Jurkat, Clone E6-1 (cell line): ENCODE results near the gene FAM110D. TPM values are rescaled to one million over a fixed set of nuclear protein-coding genes. Genes with fewer than 3 reads are reported as not detected.

ENCODE experiments used
- DNase-seq: peaks from one replicate; pipeline ENCODE4 v3.0.0-alpha.2; 2011; ENCODE audit warnings: low read depth, low spot score
- H3K4me3 ChIP-seq: 2 replicates; pipeline ENCODE4 v1.5.1; 2011; ENCODE audit warnings: mild to moderate bottlenecking, low read length, control low read depth, moderate library complexity
- polyA plus RNA-seq: library from polyadenylated mRNA; unstranded; fragments of >200 nt; gene quantifications from one replicate; pipeline ENCODE4 v1.2.1, GENCODE V29; 2012; ENCODE audit warnings: missing spikeins; ENCODE audit not compliant: insufficient read length, insufficient read depth

FAM110D gene
- polyA plus RNA-seq: not detected

DNA sequence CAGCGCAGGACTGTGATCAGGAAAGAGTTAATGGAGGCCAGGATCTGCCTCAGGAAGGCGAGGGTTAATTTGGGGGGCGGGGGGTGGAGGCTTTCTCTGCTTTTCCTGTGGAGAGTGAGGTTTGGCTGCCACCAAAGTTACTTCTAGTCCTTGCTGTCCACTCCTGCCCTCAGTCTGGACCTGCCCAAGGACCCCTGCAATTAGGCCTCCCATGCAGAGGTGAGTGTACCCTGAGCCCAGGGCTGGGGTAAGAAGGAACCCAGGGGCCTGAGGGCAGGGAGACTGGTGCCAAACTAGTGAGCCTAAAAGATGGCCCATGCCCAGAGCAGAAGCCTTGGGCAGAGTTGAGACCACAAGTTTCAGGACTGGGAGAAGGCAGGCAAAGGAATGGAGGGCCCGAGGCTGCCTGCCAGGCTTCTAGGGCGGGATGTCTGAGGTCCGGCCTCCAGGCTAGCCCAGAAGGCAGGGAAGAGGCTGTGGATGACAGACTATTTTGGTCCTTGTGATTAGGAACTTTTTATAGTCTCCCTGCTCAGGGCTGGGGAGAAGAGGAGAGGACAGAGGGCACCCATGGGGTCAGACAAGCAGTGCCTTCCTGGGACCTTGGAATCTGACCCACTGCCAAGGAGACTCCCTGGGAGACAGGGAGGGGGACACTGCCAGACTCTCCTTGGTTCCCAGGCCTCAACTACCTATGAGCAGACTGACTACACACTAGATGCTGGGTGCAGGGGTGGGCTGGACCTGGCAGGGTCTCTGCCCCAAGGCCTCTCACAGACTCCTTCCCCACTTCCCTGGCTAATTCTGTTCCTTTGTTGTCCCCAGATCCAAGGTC, at the start of gene FAM110D:
TSS of gene FAM110D (plus strand) at position 172 of the 835 bp plus-strand sequence. CDS start 2,213 bp downstream, outside the sequence.
- no peak for DNase-seq
- H3K4me3 ChIP-seq: peak within 1 kb of the TSS; percentile 20

DNA sequence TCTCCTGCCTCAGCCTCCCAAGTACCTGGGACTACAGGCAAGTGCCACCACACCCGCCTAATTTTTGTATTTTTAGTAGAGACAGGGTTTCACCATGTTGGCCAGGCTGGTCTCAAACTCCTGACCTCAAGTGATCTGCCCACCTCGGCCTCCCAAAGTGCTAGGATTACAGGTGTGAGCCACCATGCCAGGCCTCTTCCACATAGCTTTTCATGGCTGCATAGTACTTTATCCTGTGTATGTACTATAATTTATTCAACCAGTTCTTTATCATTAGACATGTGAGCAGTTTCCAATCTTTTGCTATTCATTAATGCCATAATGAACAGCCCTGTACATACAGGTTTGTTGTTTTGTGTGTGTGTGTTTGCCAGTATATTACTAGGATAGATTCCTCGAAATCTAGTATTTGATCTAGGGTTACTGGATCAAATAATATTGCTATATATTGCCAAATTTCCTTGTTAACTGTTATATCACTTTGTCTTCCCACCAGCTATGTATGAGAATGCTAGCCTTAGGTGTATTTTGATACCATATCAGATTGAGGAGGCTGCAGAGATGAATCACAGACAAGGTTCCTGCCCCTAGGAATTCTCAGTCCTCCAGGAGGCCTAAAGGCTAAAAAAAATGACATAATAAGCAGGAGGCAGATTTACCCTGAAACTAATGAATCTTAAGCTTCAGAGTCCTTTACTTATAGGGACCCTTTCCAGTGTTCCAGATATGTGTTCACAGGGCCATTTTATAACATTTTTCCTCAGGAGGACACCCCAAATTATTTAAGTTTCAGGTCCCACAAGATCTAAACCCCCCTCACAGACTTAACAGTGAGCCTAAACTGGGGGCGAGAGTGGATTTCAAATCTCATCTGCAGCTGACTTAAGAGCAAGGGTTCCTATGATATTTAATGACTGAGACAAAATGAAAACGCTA, 49.4 kb upstream of the FAM110D start:
- H3K4me3 ChIP-seq: no peak overlapping the region
- no peak for DNase-seq

DNA sequence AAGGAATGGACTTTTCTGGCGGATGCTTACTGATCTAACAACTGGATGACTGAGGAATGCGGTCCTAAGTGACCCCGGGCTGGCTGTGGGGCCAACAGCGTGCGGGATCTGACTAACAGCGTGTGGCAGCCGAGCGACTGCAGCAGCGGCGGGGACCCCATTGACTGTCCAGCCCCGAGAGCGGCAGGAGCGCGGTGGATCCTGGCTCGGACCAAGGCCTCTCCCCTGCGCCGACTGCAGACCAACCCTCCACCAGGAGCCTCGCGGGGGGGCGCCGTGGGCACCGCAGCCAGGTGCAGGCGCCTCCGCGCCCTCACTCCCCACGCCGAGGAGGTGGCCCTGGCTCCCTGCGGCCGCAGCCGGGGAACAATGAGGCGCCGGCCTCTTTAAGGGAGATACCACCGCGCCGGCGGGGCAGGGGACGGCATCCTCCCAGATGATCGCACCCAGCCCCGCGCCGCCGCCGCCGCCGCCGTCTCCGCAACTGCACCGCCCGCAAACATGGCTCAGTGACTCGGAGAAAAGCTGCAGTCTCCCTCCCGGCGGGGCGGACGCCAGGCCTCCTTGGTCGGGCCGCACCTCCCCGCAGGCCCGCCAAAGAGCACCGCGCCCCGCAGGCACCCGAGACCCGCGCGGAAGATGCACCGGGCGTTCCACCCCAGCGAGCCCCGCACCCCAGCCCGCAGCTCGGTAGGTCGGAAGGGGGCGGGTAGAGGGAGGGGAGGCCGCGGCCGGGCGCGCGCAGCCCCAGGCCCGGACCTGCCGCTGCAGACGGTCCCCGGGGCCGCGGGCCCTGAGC, 47.9 kb upstream of the FAM110D start:
- DNase-seq: peak; percentile 47
- peak overlapping the region; percentile 71 for H3K4me3 ChIP-seq

DNA sequence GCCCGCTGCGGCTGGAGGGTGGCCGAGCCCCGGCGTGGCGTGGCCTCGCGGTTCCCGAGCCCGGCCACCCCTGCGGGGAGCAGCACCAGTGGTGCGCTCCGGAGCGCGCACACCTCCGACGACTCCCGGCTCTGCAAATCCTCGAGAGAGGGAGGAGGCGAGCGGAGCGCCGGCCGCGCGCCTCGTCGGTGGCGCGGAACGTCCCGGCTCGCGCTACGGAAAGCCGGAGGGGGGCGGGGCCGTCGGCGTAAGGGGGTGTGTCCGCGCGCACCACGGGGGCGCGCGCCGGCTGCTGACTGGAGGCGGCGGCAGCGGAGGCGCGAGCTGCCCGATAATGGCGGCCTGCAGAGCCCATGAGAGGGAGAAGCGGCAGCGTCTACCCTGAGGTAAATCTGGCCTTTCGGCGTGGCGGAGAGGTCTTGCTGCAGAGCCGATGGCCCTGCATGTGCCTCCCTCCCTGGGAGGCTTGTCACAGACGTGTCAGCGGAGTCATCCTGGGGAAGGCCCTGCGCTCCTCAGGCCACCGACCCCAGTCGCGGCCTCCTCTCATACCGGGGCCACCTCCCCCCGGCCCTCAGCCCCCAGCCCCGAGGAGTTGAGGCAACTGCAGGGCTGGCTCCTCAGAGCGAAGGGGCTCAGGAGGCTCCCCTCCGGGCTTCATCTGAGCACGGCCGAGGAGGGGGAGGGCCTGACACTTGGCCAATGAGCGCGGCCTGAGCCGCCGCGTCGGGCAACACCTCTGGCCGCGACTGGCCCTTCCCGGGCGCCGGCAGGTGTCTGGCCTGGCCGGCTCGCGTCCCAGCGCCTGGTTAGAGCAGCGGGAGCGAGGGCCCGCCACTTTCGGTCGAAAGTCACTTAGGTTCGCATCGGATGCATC, 47.1 kb upstream of the FAM110D start, which contains the start of gene PDIK1L:
TSS of gene PDIK1L (plus strand) at position 295 of the 877 bp plus-strand sequence. CDS start 2,485 bp downstream, outside the sequence.
- DNase-seq: peak; percentile 92
- peak within 1 kb of the TSS; percentile 93 for H3K4me3 ChIP-seq

DNA sequence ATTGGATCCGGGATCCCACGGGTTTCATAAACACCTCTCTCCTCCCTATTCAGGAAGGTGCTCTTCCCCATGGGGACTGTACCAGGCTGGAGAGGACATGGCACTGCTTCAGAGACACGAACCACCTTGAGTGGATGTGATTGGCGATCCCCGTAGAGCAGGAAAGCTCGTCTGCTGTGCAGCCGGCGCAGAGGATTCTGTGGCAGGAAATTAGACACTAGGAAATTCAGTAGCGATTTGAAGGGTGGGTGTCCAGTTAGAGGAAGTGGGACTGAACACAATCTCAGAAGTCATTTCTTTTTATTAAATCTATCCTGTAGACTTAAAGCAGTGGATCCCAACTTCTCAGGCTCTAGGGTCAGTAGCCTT, 46.5 kb upstream of the FAM110D start:
- peak; percentile 32 for DNase-seq
- H3K4me3 ChIP-seq: peak overlapping the region; percentile 93

DNA sequence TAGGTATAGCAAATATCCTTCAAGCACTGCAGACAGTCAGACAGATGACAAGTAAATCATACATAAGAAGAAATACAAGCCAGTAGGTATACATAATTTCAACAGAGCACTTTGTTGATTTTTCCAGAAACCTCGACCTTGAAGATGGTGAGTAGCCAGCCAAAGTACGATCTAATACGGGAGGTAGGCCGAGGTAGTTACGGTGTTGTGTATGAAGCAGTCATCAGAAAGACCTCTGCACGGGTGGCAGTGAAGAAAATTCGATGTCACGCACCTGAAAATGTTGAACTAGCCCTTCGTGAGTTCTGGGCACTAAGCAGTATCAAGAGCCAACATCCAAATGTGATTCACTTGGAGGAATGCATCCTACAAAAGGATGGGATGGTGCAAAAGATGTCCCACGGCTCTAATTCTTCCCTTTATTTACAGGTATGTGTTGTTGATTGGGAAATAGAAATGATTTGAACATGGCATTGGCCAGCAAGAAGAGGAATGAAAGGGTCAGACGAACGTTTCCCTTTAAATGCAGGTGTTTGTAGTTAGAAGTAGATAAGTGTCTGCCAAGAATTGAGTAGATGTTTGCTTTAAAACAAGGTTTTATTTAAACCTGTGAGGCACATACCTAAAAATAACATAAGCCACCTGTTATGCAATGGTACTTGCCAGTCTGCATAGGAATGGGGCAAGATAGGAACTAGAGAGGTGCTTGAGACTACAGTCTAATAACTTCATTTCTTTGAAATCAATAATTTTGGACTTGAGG, 44.5 kb upstream of the FAM110D start:
- H3K4me3 ChIP-seq: no peak overlapping the region
- DNase-seq: no peak

DNA sequence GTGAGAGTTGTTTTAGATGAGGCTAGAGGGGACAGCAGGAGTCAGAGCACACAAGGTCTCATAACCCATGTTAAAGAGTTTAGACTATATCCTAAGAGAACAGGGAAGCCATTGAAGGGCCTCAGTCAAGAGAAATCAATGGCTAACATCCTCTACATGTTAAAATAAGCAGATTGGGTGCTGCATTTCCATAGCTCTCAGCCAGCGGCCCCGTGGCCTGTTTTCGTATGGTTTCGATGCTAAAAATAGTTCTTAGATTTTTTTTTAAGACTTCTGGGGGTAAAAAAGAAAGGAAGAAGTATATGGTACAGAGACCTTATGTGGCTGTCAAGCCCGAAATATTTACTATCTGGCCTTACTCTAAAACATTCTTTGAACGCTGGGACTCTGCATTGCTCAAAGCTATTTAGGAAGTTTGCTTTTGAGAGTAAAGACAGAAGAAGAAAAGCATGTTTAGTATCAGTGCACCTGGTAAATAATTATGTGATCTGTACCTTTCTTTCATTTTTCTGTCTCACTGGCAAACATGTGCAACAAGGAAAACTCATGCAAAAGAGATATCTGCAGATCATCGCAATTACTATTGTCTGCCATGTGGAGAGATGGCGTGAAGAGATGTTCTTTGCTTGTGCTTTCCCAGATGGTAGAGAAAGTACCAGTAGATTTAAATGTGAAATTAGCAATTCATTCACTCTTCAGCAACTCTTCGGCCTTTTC, 38.8 kb upstream of the FAM110D start:
- no peak for DNase-seq
- no peak overlapping the region for H3K4me3 ChIP-seq

DNA sequence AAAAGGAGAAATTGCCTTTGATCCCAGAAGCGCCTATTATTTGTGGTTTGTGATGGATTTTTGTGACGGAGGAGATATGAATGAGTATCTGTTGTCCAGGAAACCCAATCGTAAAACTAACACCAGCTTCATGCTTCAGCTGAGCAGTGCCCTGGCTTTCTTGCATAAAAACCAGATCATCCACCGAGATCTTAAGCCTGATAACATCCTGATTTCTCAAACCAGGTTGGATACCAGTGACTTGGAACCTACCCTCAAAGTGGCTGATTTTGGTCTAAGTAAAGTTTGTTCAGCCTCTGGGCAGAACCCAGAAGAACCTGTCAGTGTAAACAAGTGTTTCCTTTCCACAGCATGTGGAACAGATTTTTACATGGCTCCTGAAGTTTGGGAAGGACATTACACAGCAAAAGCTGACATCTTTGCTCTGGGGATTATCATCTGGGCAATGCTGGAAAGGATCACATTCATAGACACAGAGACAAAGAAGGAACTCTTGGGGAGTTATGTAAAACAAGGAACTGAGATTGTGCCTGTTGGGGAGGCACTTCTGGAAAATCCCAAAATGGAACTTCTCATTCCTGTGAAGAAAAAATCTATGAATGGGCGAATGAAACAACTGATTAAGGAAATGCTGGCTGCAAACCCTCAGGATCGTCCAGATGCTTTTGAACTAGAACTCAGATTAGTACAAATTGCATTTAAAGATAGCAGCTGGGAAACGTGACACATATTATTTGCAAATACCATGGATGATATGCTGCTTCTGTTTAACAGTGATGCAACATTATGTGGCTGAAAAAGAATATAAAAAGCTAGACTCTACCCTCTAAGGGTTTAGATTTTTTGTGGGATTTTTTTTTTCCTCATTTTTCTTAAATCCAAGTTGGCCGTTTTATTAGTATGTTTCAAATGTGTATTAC, 36.8 kb upstream of the FAM110D start:
- H3K4me3 ChIP-seq: no peak overlapping the region
- no peak for DNase-seq

DNA sequence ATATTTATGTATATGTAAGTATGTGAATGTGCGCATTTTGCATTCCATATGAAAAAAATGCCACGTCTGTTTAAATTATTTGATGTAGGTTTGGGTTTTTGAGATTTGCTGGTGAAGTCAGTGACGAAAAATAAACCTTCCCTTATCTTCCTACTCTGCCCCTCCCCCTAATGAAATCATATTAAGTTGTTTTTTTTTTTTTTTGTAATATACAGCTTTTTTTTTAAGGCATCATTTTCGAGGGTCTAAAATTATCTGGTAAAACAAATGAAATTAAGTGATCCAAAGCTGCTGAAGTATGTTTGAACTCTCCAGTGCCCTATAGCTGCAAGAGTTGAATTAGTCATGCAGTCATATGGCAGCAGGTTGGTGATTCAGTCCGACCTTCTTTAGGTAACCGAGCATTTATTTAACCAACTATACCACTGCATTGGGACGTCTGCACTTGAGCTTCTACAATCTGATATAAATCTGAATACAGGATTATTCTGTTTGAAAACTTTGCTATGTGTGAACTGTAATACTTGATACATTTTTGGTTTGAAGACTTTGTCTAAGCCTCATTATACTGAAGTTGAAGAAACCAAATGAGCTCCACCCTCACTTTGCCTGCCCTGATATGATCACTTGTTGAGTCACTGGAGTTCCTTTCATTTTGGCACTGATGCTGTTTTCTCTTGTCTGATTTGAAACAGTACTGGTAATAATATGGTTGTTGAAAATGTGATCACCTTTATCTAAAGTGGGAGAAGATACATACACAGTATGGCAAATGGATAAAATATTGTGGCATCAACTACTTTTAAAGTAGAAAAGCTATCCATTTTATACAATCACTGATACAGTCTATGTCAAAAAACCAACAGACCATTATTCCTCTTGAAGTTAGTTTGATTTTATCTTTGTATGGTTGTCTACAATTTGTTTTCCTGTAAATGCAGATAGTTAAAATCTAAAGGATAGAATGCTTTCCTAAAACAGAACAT, 35.6 kb upstream of the FAM110D start:
- no peak for DNase-seq
- no peak overlapping the region for H3K4me3 ChIP-seq

DNA sequence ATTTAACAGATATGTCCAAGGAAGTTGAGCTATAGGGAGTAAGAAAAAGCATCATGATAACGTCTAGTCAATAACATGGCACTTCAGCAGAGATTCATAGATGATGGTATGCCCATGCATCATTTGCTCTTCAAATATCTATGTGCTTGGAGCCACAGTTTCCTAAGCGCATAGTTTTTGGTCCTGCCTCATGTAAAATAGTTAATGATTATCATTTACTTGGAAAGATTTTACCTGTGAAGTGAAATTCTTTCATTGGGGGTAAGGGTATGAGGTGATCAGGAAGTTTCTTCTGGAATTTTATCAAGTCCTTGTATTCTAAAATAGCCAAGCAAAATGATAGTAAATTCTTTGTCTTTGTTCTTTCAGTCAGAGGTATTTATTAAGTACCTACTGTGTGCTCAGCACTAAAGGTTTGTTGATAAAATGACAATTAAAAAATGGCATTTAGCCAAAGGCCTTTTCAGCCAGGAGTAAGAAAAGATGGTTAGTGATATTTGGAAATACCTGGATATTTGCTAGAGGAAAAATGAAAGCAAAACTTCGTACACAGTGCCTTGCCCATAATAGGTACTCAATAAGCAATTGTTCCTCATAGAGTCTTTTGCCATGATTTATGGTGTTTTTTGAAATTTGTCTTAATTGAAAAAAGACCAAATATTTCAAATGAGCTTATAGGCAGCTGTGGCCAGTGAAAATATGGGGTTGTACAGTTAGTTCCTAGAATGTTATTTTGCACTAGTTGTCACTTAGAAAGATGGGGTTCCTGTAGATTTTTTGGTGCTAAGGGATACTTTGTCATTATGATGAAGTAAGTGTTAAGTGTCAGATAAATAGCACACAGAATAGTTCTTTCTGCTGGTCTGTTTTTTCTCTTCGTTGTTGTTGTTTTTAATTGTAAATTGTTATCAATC, 34.2 kb upstream of the FAM110D start:
- H3K4me3 ChIP-seq: no peak overlapping the region
- no peak for DNase-seq

DNA sequence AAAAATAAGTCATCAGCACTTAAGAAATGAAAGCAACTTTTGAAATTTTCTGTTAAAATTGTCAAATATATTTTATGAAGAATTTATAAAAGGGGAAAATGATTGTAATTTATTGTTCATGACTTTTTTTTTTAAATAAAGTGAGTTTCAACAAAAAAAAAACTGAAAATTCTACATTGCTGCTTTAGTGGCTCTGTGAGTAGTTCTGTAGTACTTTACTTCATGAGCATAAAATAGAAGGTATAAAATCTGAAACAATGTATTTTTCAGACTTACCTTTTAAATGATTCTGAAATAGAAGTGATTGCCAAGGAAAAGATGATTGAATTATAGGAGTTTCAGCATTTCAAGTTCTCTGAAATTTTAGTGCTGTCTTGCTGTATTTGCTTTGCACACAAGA, 33.5 kb upstream of the FAM110D start:
- no peak for DNase-seq
- no peak overlapping the region for H3K4me3 ChIP-seq

DNA sequence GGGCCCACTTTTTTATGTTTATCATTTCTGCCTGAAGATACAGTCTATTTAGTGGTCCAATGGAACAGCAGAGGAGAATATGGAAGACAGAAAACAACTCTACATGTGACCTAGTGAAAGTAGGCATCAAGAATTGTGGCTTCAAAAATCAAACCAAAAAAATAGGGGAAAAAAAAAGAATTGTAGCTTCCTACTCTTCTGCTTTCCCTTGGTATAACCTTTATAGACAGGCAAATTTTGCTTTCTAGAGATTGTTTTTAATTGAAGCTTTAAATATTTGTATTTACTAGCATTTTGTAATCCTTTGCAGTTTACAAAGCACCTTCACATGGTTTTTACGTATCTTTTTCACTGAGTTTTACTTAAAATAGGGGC, 32.9 kb upstream of the FAM110D start:
- no peak for DNase-seq
- peak overlapping the region; percentile 27 for H3K4me3 ChIP-seq

DNA sequence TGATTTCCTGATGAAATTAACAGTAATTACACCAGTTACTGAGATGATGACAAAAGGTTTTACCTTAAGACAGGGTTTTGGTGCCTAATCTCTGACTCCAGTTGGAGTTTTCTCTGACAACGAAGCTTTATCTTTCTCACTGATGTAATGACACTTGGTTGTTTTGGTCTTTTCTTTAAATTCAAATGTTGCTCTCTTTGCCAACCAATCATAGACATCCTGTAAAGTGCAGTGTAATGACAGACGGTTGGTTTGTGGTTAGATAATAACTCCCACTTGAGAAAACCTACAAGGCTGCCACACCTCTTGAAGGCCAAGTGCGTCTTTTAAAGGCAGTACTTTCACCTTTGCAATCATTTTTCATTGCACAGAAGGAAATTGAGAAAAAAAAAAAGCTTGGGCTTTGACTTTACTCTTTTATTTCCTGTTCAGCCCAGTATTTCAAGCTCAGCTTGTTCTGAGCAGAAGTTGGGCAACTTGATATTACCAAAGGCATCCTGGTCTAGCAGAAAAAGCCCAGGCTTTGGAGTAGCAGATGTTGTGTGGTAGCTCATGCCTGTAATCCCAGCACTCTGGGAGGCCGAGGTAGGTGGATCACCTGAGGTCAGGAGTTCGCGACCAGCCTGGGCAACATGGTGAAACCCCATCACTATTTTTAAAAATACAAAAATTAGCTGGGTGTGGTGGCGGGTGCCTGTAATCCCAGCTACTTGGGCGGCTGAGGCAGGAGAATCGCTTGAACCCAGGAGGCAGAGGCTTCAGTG, 32.4 kb upstream of the FAM110D start:
- H3K4me3 ChIP-seq: peak overlapping the region; percentile 27
- peak; percentile 97 for DNase-seq
